ENCODE measurements around the gene DOCK4.

Gene DOCK4

DNA sequence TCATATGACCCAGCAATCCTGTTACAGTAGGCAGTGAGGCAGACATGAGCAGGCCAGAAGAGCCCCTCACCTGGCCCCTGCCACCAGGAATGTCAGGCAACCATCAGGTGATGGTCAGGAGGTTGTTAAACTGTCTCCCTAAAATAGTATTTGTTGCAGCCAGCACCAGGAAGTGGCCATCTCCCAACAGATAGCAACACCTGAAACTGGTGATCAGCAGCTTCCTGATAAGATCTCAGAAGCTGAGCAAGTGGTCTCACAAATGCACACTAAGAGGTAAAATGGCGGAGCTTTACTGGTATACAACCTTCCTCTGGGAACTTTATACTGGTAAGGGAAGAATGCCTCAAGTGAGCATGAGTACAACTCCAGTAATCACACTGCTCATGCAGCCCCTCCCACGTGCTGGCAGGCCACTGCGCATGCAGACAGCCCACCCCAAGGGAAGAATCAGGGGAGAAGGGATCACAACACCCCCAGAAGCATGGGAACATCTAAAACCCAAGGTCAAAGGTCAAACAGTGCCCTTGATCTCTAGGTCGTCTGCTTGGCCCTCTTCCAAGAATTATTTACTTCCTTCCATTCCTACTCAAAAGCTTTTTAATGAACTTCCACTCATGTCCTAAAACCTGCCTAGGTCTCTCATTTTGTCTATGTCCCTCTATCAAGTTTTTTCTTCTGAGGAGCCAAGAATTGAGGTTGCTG, 133.5 kb downstream of the DOCK4 start:
- Histone ChIP-seq H4K20me1 (ENCODE audit: insufficient read depth) (no peaks in the 10 kb centered on the region), H2AFZ (ENCODE audit: low read depth) (peak overlapping the region; percentile 42; the same call in 1 of the 2 replicates), H3K79me2 (ENCODE audit: insufficient read depth, low read depth) (no peaks in the 10 kb centered on the region), H3K27me3 (ENCODE audit: insufficient read depth, low read depth) (no peaks in the 10 kb centered on the region), H3K4me3 (IDR thresholded peaks at IDR 0.05; ENCODE audit: insufficient read depth, low read depth, low read length) (no peak overlapping the region), H3K4me2 (peak overlapping the region; percentile 43; the same call in 1 of the 2 replicates), H3K4me1 (ENCODE audit: low read depth, poor library complexity, severe bottlenecking) (peaks cover 15% of the 10 kb centered on the region), H3K36me3 (ENCODE audit: insufficient read depth) (no peaks in the 10 kb centered on the region), H3K9ac (no peak overlapping the region), H3K27ac (0 out of 2 replicates have a peak overlapping the region, but pooled peaks have one; percentile 2)
- TF ChIP-seq, protein P1, sequence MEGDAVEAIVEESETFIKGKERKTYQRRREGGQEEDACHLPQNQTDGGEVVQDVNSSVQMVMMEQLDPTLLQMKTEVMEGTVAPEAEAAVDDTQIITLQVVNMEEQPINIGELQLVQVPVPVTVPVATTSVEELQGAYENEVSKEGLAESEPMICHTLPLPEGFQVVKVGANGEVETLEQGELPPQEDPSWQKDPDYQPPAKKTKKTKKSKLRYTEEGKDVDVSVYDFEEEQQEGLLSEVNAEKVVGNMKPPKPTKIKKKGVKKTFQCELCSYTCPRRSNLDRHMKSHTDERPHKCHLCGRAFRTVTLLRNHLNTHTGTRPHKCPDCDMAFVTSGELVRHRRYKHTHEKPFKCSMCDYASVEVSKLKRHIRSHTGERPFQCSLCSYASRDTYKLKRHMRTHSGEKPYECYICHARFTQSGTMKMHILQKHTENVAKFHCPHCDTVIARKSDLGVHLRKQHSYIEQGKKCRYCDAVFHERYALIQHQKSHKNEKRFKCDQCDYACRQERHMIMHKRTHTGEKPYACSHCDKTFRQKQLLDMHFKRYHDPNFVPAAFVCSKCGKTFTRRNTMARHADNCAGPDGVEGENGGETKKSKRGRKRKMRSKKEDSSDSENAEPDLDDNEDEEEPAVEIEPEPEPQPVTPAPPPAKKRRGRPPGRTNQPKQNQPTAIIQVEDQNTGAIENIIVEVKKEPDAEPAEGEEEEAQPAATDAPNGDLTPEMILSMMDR (conservative IDR thresholded peaks at IDR 0.05; ENCODE audit: low read depth, low read length): no peak

DNA sequence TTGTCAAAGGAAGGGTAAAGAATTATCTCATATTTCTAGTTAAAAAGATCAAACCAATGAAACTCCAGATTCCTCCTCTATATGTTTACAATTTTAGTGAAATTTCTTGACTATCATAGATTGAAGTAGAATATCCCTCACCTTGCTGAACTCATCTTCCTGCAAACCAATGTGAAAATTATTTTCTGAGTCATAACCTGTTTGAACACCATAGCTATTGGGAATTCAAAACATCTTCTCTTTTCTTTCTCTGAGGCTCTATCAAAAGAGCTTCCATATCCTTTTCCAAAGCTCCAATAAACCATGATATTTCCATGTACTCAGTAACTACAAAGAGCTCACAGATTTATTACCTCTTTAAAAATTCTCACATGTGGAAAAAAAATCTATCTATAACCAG, 134.3 kb downstream of the DOCK4 start:
- Histone ChIP-seq H3K27me3 (ENCODE audit: insufficient read depth, low read depth) (no peaks in the 10 kb centered on the region), H3K4me1 (ENCODE audit: low read depth, poor library complexity, severe bottlenecking) (peaks cover 15% of the 10 kb centered on the region), H3K9ac (no peak overlapping the region), H3K4me2 (peak overlapping the region; percentile 43; the same call in 1 of the 2 replicates), H4K20me1 (ENCODE audit: insufficient read depth) (no peaks in the 10 kb centered on the region), H3K36me3 (ENCODE audit: insufficient read depth) (no peaks in the 10 kb centered on the region), H3K27ac (no peak overlapping the region), H3K4me3 (IDR thresholded peaks at IDR 0.05; ENCODE audit: insufficient read depth, low read depth, low read length) (no peak overlapping the region), H3K79me2 (ENCODE audit: insufficient read depth, low read depth) (no peaks in the 10 kb centered on the region), H2AFZ (ENCODE audit: low read depth) (peak overlapping the region; percentile 42; the same call in 1 of the 2 replicates)
- TF ChIP-seq, protein P1 (conservative IDR thresholded peaks at IDR 0.05; ENCODE audit: low read depth, low read length): no peak

DNA sequence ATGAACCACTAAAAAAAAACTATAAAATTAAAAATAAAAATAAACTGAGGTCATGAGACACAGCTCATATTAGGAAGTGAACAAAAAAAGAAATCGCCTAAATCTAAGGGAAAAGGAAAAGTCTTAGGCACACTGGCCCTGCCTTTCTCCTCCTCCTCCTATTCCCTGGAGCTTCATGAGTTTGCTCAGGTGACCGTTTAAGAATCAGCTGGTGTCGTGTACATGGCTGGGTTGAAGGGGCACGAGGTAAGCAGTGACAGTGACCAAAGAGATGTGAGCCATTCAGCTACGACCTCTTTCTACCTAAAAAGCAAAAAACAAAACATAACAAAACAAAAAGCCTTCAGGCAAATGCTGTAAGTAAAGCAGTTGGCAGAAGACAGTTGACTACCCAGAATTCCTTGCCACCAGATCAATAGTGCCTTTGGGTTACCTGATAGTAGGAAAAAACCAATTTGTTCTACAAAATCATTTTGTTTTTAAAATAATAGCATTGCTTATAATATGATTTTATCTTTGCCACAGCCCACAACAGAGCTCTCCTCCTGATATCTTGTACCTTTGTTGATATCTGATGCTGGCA, 135.4 kb downstream of the DOCK4 start:
- H3K4me1 ChIP-seq (ENCODE audit: low read depth, poor library complexity, severe bottlenecking): peaks cover 15% of the 10 kb centered on the region
- H3K4me3 ChIP-seq (IDR thresholded peaks at IDR 0.05; ENCODE audit: insufficient read depth, low read depth, low read length): no peak overlapping the region
- H3K4me2 ChIP-seq: no peak overlapping the region
- H3K27ac ChIP-seq: no peak overlapping the region
- no peaks in the 10 kb centered on the region for H3K36me3 ChIP-seq (ENCODE audit: insufficient read depth)
- no peaks in the 10 kb centered on the region for H3K79me2 ChIP-seq (ENCODE audit: insufficient read depth, low read depth)
- no peaks in the 10 kb centered on the region for H4K20me1 ChIP-seq (ENCODE audit: insufficient read depth)
- H3K27me3 ChIP-seq (ENCODE audit: insufficient read depth, low read depth): no peaks in the 10 kb centered on the region
- no peak overlapping the region for H3K9ac ChIP-seq
- TF ChIP-seq, protein P1 (conservative IDR thresholded peaks at IDR 0.05; ENCODE audit: low read depth, low read length): no peak
- H2AFZ ChIP-seq (ENCODE audit: low read depth): no peak overlapping the region

DNA sequence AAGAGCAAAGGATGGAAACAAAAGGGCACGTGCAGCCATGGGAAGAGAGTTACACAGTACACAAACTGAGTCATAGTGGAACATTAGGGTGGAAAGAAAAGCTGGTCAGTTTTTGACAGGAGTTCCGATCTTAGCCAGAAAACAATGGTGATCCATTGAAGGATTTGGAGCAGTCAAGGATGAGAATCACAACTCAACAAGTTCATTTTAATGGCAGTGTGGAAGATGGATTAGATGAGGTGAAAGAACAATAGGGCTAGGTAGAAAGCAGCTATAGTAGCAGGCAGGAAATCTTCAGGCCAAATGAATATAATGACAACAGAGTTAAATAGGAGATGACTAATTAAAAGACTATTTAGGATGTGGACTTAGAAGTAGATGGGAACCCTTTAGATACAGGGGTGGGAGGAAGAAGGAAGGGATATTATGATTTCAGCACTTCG, 136.3 kb downstream of the DOCK4 start:
- Histone ChIP-seq H4K20me1 (ENCODE audit: insufficient read depth) (no peaks in the 10 kb centered on the region), H2AFZ (ENCODE audit: low read depth) (no peak overlapping the region), H3K4me2 (no peak overlapping the region), H3K27me3 (ENCODE audit: insufficient read depth, low read depth) (no peaks in the 10 kb centered on the region), H3K27ac (no peak overlapping the region), H3K79me2 (ENCODE audit: insufficient read depth, low read depth) (no peaks in the 10 kb centered on the region), H3K36me3 (ENCODE audit: insufficient read depth) (no peaks in the 10 kb centered on the region), H3K4me1 (ENCODE audit: low read depth, poor library complexity, severe bottlenecking) (peaks cover 15% of the 10 kb centered on the region), H3K4me3 (IDR thresholded peaks at IDR 0.05; ENCODE audit: insufficient read depth, low read depth, low read length) (no peak overlapping the region), H3K9ac (no peak overlapping the region)
- TF ChIP-seq, protein P1 (conservative IDR thresholded peaks at IDR 0.05; ENCODE audit: low read depth, low read length): no peak

All from KMS-11 (cell line).